GM12892 (cell line): Measurements from ENCODE around the gene TFEB.

ENCODE experiments used
- DNase-seq: peaks from one replicate; pipeline ENCODE4 v3.0.0; 2011; ENCODE audit not compliant: insufficient read length
- FAIRE-seq: peaks from 2 replicates; lab custom pipeline; 2011; peaks lifted over from hg19 to GRCh38; lab: Jason Lieb, UNC
- POLR2A ChIP-seq: IDR thresholded peaks from 2 replicates; pipeline ENCODE4 v1.6.1; 2011; ENCODE audit warnings: low read depth, low read length, control low read depth
- POLR2AphosphoS5 ChIP-seq: IDR thresholded peaks from 2 replicates; pipeline ENCODE4 v1.6.1; 2011; ENCODE audit warnings: low read depth, low read length, control low read depth
- TAF1 ChIP-seq: IDR thresholded peaks from 2 replicates; pipeline ENCODE4 v1.6.1; 2011; ENCODE audit warnings: low read depth, mild to moderate bottlenecking, control low read depth, low read length, borderline replicate concordance

TFEB gene

DNA sequence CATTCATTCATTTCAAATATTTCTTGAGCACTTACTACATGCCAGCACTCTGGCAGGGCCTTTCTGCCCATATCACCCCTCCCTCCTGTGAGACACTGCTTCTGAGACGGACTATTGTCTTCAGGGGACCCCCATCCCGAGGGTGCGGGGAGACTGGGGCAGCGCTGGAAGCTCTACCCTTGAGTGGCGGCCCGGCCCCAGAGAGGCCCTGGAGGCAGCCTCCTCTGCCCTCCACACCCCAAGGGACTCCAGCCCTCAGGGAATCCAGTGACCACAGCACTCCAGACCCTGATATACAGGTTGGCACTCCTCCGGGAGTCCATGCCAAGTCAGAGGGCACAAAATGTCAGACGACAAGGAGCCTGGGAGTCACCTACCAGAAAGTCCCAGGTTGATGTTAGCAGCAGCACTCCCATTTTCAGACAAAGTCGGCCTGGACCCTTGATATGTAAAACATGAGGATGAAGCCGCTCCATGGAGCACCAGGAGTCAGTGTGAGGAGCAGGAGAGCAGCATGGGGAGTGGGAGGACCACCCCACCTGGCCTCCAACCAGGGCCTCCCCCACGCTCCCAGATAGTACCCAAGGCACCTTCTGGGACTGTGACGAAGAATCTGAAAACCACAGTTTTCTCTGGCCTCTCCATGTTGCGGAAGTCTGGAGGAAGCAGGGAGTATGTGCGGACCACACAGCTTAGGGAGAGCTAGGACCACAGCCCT, 20.7 kb downstream of the TFEB start:
- TF ChIP-seq TAF1 (no peak), POLR2AphosphoS5 (no peak; the same call in 1 of the 2 replicates), POLR2A (no peak)
- peak; percentile 78 for FAIRE-seq
- DNase-seq = no peak

DNA sequence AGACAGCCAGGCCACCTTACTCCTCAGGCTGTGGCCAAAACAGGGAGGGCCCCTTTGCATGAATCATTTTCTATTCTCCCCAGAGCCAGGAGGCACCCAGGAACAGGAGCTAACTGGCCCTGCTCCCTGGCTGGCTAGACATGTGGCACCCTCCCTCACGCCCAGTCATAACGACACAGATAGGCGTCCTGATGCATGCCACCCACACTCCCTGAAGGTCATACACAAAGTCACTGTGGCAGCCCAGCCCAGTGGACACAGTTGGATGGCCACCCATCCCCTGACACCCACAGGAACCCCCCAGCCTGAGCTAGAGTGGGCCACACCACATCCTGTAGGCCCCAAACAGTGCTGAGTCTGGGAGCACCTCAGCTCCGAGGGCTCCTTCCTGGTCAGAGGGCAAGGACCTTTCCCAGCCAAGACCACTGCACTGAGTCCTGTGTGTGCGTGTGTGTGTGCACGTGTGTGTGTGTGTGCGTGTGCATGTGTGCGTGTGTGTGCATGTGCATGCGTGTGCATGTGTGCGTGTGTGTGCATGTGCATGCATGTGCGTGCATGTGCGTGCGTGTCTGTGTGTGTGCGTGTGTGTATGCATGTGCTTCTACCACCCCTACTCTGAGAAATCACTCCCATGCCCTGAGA, 21.6 kb downstream of the TFEB start:
- TF ChIP-seq POLR2AphosphoS5 = peak; percentile 66
- peak; percentile 50 for TF ChIP-seq POLR2A
- TF ChIP-seq TAF1 = no peak
- no peak for DNase-seq
- FAIRE-seq = peak; percentile 92

DNA sequence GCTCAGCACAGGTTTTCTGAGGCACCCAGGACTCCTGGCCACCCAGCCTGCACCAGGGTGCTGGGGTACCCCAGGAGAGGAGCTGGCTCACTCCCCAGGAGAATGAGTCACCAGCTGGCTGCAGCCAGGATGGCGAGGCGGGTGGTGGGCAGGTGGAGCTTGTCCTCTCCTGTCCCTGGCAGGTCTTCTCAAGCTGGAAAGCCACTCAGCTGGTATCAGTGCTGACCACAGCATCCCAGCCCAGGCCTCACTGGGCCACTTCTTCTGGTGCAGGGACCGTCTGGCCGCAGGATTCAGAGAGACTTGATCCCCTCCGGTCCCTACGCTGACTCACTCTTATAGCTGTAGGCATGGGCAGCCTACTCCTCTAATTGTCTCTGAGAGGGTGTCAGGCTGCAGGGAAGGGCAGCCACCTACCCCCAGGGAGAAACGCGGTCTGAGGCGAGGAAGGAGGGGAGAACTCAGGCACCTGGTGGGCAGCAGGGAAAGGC, 22.2 kb downstream of the TFEB start:
- FAIRE-seq = no peak
- DNase-seq = no peak
- no peak for TF ChIP-seq TAF1
- TF ChIP-seq POLR2A = no peak
- TF ChIP-seq POLR2AphosphoS5 = no peak

DNA sequence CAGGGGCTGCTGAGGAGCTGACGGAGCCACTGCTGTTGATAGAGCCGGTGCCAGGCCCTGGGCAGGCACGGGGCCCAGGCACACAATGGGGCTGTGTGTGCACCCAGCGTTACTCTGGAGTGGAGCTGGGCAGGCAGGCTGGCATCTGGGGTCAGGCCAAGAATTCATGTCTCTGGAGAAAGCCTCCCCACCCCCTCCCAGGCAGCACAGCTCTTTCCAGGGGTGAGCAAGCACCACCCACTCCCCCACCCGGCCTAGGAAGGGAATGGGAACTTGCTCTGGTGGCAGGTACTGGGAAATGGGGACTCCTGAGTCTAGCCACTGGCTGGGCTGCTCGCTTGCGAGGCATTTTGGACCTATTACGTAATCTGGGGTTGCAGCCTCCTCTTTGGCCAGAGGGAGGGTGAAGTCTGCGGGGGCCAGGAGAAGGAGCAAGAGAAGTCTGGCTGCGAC, 22.7 kb downstream of the TFEB start:
- FAIRE-seq (no peak), DNase-seq (no peak)
- TF ChIP-seq POLR2AphosphoS5 (no peak), POLR2A (no peak), TAF1 (no peak)

DNA sequence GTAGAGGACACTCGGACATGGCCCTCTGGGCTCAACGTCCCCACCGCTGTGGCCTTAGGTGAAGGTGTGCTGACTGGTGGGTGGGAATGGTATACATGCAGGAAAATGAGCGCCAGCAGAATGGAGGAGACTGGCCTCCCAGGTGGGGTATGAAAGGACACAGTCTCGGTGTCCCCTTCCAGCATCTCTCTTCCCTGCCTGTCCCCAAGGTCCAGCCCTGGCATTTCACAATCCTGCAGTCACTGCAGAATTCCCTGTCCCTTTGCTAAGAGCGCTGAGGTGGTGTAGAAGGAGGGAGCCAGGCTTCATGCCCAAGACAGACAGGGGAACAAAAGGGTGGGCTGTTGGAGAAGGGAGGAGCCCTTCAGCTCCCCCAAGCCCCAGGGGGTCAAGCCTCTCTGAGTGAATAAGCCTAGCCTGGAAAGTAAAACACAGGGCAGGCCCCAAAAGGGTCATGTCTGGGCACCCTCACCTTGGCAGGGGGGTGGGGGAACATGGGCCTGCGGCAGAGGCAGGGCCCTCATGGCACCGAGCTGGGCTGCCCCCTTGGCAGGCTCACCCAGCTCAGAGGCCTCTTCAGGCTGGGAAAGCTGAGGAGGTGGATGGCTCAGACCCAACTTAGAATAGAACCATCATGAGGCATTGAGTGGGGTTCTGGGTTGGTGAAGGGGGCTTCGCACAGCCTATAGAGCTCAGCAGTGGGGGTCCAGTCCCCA, 23.9 kb downstream of the TFEB start:
- TF ChIP-seq POLR2A = no peak
- no peak for TF ChIP-seq TAF1
- no peak for TF ChIP-seq POLR2AphosphoS5
- DNase-seq = no peak
- no peak for FAIRE-seq

DNA sequence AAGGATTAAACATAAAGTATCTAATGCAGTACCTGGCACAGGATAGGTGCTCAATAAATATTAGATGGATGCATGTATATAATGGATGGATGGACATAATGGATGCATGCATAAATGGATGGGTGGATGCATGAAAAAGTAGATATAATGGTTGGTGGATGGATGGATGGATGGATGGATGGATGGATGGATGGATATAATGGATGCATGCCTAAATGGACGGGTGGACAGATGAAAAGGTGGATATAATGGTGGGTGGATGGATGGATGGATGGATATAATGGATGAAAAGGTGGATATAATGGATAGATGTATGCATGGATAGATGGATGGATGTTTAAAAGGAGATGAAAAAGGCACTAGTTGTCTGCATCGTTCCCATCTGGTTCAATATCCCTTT, 26.0 kb downstream of the TFEB start:
- FAIRE-seq = no peak
- no peak for DNase-seq
- TF ChIP-seq TAF1 (no peak), POLR2AphosphoS5 (no peak), POLR2A (no peak)

DNA sequence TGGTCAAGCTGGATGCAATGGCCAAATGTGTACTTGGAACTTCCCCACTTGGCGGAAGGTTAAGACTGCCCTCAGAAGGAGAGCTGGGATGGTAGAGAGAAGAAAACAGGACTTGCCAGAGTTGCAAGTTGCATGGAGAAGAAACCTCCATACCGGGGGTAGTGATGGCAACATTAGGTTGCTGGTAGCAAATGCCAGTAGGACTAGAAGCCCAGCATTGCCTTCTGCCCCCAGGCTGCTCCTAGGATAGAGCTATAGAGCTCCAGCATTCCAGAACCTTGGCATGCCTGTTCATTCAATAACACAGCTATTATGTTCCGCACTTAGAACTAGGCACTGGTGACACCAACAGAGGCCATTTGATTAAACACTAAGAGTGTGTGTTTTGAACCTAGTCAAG, 26.6 kb downstream of the TFEB start:
- no peak for TF ChIP-seq POLR2A
- no peak for TF ChIP-seq POLR2AphosphoS5
- no peak for TF ChIP-seq TAF1
- no peak for FAIRE-seq
- DNase-seq = no peak

DNA sequence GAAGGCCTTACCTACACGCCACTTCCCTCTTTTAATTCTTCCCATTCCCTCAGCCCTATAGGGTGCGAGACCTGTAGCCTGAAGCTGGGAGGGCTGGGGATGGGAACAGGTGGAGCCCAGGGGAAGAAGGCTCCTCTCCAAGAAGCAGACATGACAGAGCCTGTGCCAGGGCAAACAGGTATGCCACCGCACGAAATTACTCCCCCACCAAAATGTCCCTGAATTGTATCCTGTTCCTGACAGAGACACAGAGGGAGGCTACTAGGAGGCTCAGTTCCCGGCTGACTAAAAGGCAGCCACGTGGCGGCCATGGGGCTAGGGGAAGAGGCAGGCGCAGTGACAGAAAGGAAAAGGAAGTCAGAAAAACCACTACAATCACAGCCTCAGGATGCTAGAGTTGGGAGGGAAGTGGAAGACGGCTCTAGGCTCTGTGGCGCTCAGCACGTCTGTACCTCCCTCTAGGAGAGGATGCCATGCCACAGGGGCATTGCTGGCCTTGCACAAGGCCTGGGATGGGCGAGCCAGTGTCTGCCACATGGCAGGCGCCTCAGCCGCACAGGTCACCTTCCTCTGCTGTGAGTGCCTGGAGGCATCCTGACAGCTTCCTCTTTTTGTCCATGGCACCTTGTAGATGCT, 27.7 kb downstream of the TFEB start:
- FAIRE-seq (peak; percentile 93), DNase-seq (no peak)
- TF ChIP-seq TAF1 = peak; percentile 32; the same call in 1 of the 2 replicates
- no peak; the same call in 1 of the 2 replicates for TF ChIP-seq POLR2AphosphoS5

DNA sequence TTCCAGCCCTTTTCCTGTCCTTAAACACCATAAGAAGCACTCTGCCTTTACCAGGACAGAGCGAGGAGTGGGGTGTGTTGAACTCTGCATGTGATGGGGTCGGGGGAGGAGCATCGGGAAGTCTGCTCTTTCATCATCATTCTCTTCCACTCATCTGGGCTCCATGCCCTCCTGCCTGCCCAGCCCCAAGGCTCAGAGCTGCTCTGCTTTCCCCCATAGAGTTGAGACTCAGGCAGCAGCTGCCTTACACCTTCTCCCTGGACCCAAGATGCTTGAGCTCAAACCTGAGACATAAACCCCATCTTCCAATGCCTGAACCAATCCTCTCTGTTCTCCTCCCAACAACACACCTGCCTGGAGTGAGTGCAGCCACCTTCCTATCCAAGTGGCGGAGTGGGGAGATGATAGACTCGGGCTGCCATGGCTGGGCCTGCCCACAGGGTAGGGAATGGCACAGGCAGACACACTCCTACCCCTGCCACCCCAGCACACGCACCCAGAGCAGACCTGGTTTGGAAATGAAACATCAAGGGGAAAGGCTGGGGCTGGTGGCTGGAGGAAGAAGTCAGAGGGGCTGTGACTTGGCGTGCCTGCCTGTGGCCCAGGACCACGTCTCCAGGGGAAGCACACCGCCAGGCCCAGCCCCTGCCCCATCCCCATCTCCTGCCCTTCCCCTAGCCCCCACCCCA, 28.4 kb downstream of the TFEB start:
- FAIRE-seq (no peak), DNase-seq (no peak)
- peak; percentile 30; the same call in 1 of the 2 replicates for TF ChIP-seq POLR2AphosphoS5
- no peak for TF ChIP-seq TAF1
- TF ChIP-seq POLR2A = peak; percentile 48; the same call in 1 of the 2 replicates

DNA sequence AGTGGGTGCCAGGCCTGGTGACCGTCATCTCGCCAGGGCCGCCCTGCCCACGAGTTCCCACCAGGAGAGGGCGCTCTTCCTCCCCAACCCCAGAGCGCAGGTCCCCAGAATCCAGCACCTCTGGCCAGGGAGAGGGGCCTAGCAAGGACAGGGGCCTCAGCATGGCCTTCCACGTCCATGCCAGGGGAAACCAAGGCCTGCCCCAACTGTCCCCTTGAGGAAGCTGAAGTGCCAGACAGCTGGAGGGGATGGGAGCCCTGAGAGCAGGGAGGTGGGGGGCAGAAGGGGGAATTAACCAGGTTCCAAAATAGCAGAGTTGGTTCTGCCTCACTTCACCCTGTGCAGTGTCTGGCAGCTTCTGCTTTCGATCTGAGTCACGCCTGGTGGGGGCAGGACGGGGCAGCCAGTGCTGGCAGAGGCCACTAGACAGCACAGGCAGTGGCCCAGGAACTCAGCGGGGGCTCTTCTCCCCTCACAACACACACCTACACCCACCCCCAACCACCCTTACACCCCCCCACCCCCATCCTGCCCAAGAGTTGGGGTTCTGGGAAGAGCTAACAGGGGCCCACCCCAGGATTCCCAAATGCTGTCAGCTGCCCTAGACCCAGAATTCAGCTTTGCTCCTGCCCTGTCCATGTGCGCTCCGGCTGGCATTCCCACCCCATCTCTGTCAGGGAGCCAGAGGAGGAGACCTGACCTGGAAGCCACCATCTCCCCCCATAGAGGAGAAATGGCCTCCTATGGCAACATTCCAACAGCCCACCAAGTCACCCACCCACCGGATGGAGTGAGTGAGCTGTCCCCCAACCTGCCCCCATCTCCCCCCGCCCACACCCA, 29.2 kb downstream of the TFEB start:
- DNase-seq (peak; percentile 91), FAIRE-seq (peak; percentile 99)
- TF ChIP-seq TAF1 = no peak
- TF ChIP-seq POLR2A = peak; percentile 57

DNA sequence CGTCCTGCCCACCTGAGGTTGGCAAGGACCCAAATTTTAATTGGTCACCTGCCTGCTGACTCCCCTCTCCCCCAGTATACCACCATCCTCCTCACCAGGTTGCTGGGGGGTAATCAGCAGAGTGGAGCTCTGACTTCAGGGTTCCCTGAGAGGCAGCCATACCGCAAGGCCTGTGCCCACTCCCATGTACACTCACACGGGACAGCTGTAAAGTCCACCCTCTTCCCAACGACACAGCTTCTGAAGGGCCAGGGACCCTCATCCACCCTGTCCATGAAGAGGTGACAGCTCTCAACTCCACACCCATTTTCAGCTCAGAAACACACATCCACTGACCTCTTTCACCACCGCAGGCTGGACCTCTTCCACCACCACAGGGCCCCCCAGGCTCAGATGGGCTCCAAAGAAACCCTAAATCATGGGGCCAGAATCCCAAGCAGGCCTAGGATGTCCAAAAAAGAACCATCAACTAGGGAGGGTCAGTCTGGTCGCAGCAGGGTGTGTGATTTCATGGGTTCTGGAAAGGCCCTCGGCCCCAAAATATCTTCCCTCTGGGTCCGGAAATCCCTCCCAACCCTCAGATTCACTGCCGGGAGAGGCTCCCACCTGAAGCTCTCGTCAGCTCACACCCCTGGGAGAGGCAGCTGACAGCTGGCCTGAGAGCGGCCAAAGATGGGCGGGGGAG, 30.0 kb downstream of the TFEB start:
- DNase-seq = no peak
- FAIRE-seq = no peak
- TF ChIP-seq TAF1 = no peak
- no peak; the same call in 1 of the 2 replicates for TF ChIP-seq POLR2AphosphoS5
- no peak for TF ChIP-seq POLR2A
